OCI-LY3 (cell line): ENCODE data around the gene ADD1.

Experiments used
- H2AFZ ChIP-seq: fragments of 200-600, 300-600 bp; shearing (Covaris generic); 2 replicates; pipeline ENCODE4 v1.6.0; 2014; ENCODE audit warnings: antibody characterized with exemption, low read depth, low read length
- H3K27ac ChIP-seq: fragments of 200-600, 300-600 bp; sonication (generic); 2 replicates; pipeline ENCODE4 v1.5.1; 2014; ENCODE audit warnings: mild to moderate bottlenecking, low read length, moderate library complexity, mixed read lengths
- H3K27me3 ChIP-seq: fragments of 200-600, 300-600 bp; sonication (generic); 2 replicates; pipeline ENCODE4 v1.6.1; 2014; ENCODE audit warnings: low read depth, low read length, mixed read lengths
- H3K36me3 ChIP-seq: fragments of 200-600, 300-600 bp; sonication (generic); replicated peaks from 2 replicates; pipeline ENCODE3; 2014; ENCODE audit warnings: low read depth, low read length, mixed read lengths
- H3K4me1 ChIP-seq: fragments of 300-600, 200-600 bp; sonication (generic); 2 replicates; pipeline ENCODE4 v1.6.1; 2014; ENCODE audit warnings: low read length, mixed read lengths
- H3K4me2 ChIP-seq: fragments of 200-600, 300-600 bp; sonication (generic); 2 replicates; pipeline ENCODE4 v1.6.1; 2014; ENCODE audit warnings: low read length, mixed read lengths
- H3K4me3 ChIP-seq: fragments of 300-600, 200-600 bp; sonication (generic); 2 replicates; pipeline ENCODE4 v1.5.1; 2014; ENCODE audit warnings: antibody characterized with exemption, mild to moderate bottlenecking, low read length, moderate library complexity
- H3K79me2 ChIP-seq: fragments of 300-600, 200-600 bp; shearing (Covaris generic); 2 replicates; pipeline ENCODE4 v1.6.1; 2014; ENCODE audit warnings: mild to moderate bottlenecking, low read length, mixed read lengths
- H3K9ac ChIP-seq: fragments of 300-600, 200-600 bp; shearing (Covaris generic); 2 replicates; pipeline ENCODE4 v1.6.0; 2014; ENCODE audit warnings: mild to moderate bottlenecking, low read length, moderate library complexity
- H3K9me3 ChIP-seq: fragments of 200-600, 300-600 bp; shearing (Covaris generic); 2 replicates; pipeline ENCODE4 v1.6.1; 2014; ENCODE audit warnings: low read length, mixed read lengths; ENCODE audit not compliant: insufficient read depth
- H4K20me1 ChIP-seq: fragments of 200-600, 300-600 bp; sonication (generic); 2 replicates; pipeline ENCODE4 v1.6.1; 2016; ENCODE audit warnings: low read length, mixed read lengths; ENCODE audit not compliant: insufficient read depth
- CTCF ChIP-seq: fragments of 200-600, 300-600 bp; sonication (generic); IDR thresholded peaks from 2 replicates; pipeline ENCODE4 v1.5.1; 2014; ENCODE audit warnings: antibody characterized with exemption, low read length, low read depth
- EZH2phosphoT487 ChIP-seq: fragments of 200-600 bp; shearing (Covaris generic); IDR thresholded peaks from 2 replicates; pipeline ENCODE4 v1.6.1; 2018; ENCODE audit warnings: antibody characterized with exemption, mixed run types, low read depth

Gene ADD1

GRCh38 chr4:2939383-2940243 lies 96.0 kb downstream of the ADD1 start:
- no peak overlapping the region for H3K27ac ChIP-seq
- H2AFZ ChIP-seq = no peak overlapping the region
- H3K4me1 ChIP-seq = peaks cover 35% of the 10 kb centered on the region
- peaks cover 66% of the 10 kb centered on the region for H3K36me3 ChIP-seq
- H3K9me3 ChIP-seq = no peaks in the 10 kb centered on the region
- TF ChIP-seq EZH2phosphoT487 = no peak
- no peak for TF ChIP-seq CTCF
- H3K79me2 ChIP-seq = peaks cover 11% of the 10 kb centered on the region
- no peak overlapping the region for H3K4me2 ChIP-seq
- H3K9ac ChIP-seq = no peak overlapping the region
- H3K4me3 ChIP-seq = no peak overlapping the region
- H3K27me3 ChIP-seq = no peaks in the 10 kb centered on the region
- H4K20me1 ChIP-seq = peaks cover 24% of the 10 kb centered on the region

DNA sequence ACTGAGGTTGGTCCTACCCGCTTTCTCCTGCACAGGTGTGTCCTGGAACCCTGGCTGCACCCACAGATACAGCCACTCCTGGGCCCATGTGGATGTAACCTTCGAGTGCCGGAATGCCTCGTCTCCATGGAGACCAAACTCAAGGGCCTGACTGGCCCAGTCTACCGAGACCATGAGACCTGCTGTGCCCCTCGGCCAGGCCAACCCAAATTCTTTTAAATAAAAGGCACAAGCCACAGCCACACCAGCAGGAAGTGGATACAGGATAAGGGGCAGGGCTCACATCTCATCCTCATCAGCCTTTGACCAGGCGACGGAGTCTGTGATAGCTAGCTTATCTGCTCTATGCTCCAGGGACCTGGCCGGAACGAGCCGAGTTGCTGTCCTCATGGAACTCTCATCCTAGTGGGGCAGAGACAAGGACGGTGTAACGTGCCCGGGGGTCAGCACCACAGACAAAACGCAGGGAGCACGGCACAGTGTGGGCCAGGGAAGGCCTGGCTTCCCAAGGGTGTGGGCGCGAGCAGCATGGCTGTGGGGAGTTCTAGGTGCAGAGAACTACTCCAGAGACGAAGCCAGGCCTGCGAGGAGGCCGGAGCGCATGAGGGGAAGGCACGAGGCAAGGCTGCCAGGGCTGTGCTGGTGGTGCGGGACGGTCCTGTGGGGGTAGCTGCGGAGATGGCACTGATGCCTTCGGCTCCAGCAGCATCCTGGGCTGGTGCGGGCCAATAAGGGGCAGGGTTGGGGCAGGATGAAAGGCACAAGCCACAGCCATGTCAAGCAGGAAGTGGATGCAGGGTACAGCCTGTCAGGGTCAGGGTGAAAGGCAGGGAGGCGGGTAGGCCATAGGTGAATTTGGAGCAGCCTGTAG lies 96.9 kb downstream of the ADD1 start:
- Histone ChIP-seq H4K20me1 (peaks cover 24% of the 10 kb centered on the region), H2AFZ (no peak overlapping the region), H3K36me3 (peaks cover 73% of the 10 kb centered on the region), H3K4me2 (no peak overlapping the region), H3K4me3 (no peak overlapping the region), H3K4me1 (peaks cover 33% of the 10 kb centered on the region), H3K27ac (no peak overlapping the region), H3K79me2 (peaks cover 5% of the 10 kb centered on the region), H3K9ac (no peak overlapping the region), H3K9me3 (no peaks in the 10 kb centered on the region), H3K27me3 (no peaks in the 10 kb centered on the region)
- TF ChIP-seq EZH2phosphoT487 (no peak), CTCF (no peak)

DNA sequence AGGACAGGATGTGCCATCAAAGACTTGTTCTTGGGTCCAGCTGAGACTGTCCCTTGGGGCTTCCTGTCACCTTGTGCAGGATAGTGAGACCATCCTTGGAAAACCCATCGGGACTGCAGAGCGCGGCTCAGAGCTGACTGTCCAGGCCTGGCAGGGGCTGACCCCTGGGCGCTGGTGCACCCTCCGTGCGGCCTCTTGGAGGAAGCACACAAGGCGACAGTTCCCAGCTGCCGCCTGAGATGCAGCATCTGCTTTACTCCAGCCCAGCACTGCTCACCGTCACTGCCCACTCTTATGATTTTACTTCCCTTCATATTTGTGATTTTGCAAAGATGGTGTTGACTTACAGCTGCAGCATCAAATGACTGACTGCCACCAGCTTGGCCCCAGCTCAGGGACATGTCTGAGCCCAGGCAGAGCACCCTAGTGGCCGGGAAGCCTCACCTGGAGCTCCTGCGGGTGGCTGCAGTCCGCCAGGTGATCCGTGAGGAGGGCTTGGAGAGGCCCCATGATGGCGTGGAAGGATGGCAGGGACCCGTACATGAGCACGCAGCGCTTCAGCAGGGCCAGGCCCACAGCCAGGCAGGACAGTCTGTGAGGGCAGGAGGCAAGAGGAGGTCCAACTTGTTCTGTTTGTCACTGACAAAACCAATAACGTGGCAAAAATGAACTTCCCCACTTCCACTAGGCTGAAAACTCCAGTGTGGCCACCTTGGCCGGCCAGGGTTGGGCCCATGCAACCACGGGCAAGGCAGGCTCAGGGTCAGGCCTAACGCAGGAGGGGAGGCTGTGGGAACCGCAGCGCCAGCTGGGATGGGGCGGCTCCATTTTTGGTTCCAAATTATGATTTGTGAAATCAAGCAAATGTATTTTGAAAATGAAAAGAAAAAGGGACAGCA lies 97.7 kb downstream of the ADD1 start:
- Histone ChIP-seq H2AFZ (no peak overlapping the region), H3K9me3 (no peaks in the 10 kb centered on the region), H3K4me1 (peaks cover 24% of the 10 kb centered on the region), H3K9ac (no peak overlapping the region), H3K36me3 (peaks cover 78% of the 10 kb centered on the region), H3K4me2 (no peak overlapping the region), H3K4me3 (no peak overlapping the region), H4K20me1 (peaks cover 22% of the 10 kb centered on the region), H3K27ac (no peak overlapping the region), H3K27me3 (no peaks in the 10 kb centered on the region), H3K79me2 (no peaks in the 10 kb centered on the region; the same call in 1 of the 2 replicates)
- TF ChIP-seq EZH2phosphoT487 = no peak
- no peak for TF ChIP-seq CTCF
